ENCODE measurements around the gene PLCB1. TPM values are rescaled to one million over a fixed set of nuclear protein-coding genes. Genes with fewer than 3 reads are reported as not detected.
A peak's percentile ranks its signal among the peaks of the same experiment; 100 is the strongest.

The PLCB1 gene
- total and polyA plus RNA-seq, 2 donors (not counting 3 experiments of a cell fraction or from before 2014, with no cell fraction given) = 10.2 to 53.4 TPM

DNA sequence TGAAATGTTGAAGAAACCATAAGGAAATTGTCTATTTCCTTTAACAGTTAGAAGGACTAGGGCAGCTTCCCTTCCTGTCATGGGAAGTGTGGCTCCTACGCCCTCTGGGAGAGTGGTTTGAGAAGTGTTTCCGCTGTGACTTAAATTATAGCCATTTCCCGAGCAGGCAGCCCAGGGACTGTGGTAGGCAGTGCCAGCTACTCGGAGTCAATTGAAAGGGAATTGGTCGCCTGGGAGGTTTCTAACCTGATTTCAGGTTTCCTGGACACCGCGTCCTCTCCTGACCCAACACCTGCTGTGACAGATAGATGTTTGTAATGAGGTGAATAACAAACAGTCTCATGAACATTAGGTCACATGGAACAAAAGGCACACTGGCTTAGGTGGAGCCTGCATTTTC, 680.8 kb downstream of the PLCB1 start:
- CTCF ChIA-PET = interaction anchor here (0.8 to 3.0 kb wide), 8 partner anchors 10 to 595 kb away, joined by 3 to 24 read pairs (median 4); no protein-coding TSS in a partner anchor
- peaks cover 12% of the 10 kb centered on the region for H3K4me1 ChIP-seq (ENCODE audit: control insufficient read depth, extremely low read depth, insufficient read depth, low read length)
- no peak overlapping the region for H3K9ac ChIP-seq (replicated peaks; ENCODE audit: extremely low read depth, insufficient read depth, low read length)
- H3K79me2 ChIP-seq (ENCODE audit: control insufficient read depth, insufficient read depth, low read length) = no peaks in the 10 kb centered on the region
- H2AFZ ChIP-seq (ENCODE audit: low read depth, low read length) = peak overlapping the region; percentile 1
- dilution Hi-C loops (cut with MboI; ENCODE audit: extremely low pct_ligation_motif_present, low sequenced_read_pairs) (no loop called here), intact Hi-C loops (cut with micrococcal nuclease) (loop anchor here (2.0 kb wide), 1 partner anchor 42 kb away; no protein-coding TSS in a partner anchor)
- H3K4me2 ChIP-seq (ENCODE audit: insufficient read depth, low read length) = peak overlapping the region; percentile 14
- H4K20me1 ChIP-seq (replicated peaks; ENCODE audit: control insufficient read depth, extremely low read depth, insufficient read depth, low read length) = no peaks in the 10 kb centered on the region
- POLR2A ChIA-PET = no interaction called here
- H3K27ac ChIP-seq (ENCODE audit: insufficient read depth, low read depth, low read length) = peak overlapping the region; percentile 49
- no peak for TF ChIP-seq MYC (IDR thresholded peaks at IDR 0.05; ENCODE audit: low read depth, low read length)
- TF ChIP-seq, protein P1, sequence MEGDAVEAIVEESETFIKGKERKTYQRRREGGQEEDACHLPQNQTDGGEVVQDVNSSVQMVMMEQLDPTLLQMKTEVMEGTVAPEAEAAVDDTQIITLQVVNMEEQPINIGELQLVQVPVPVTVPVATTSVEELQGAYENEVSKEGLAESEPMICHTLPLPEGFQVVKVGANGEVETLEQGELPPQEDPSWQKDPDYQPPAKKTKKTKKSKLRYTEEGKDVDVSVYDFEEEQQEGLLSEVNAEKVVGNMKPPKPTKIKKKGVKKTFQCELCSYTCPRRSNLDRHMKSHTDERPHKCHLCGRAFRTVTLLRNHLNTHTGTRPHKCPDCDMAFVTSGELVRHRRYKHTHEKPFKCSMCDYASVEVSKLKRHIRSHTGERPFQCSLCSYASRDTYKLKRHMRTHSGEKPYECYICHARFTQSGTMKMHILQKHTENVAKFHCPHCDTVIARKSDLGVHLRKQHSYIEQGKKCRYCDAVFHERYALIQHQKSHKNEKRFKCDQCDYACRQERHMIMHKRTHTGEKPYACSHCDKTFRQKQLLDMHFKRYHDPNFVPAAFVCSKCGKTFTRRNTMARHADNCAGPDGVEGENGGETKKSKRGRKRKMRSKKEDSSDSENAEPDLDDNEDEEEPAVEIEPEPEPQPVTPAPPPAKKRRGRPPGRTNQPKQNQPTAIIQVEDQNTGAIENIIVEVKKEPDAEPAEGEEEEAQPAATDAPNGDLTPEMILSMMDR (IDR thresholded peaks at IDR 0.05; ENCODE audit: extremely low read depth in 1 of 2, insufficient read depth in 1 of 2, low read depth in 1 of 2, low read length in 2 of 2) = no peak
- TF ChIP-seq MAX (IDR thresholded peaks at IDR 0.05; ENCODE audit: insufficient read depth, insufficient read length) = no peak
- no peak for TF ChIP-seq JUN (IDR thresholded peaks at IDR 0.05; ENCODE audit: borderline replicate concordance, insufficient read depth, insufficient read length, low read depth)
- no peak for TF ChIP-seq EZH2 (IDR thresholded peaks at IDR 0.05; ENCODE audit: borderline replicate concordance, low read depth, low read length, severe bottlenecking)
- peak; percentile 43 for TF ChIP-seq POLR2AphosphoS5 (IDR thresholded peaks at IDR 0.05; ENCODE audit: insufficient read depth, low read depth, low read length)
- no TSS peak for BruUV-seq (replicated peaks)
- no peak overlapping the region for H3K4me3 ChIP-seq (replicated peaks in 1 of 3; ENCODE audit: insufficient read depth in 1 of 3, low read depth in 1 of 3, low read length in 3 of 3)
- FAIRE-seq = peak; percentile 82
- H3K9me1 ChIP-seq (replicated peaks; ENCODE audit: control insufficient read depth, extremely low read depth, insufficient read depth, low read length) = no peaks in the 10 kb centered on the region
- peak; percentile 86 for DNase-seq (ENCODE audit: low read depth, low spot score)
- no peaks in the 10 kb centered on the region for H3K9me3 ChIP-seq (replicated peaks; ENCODE audit: control insufficient read depth, insufficient read depth, low read length)
- H3K36me3 ChIP-seq (ENCODE audit: control insufficient read depth in 2 of 2, extremely low read depth in 1 of 2, insufficient read depth in 2 of 2, low read length in 2 of 2) = no peaks in the 10 kb centered on the region
- no peaks in the 10 kb centered on the region for H3K27me3 ChIP-seq (ENCODE audit: control insufficient read depth in 2 of 2, insufficient read depth in 2 of 2, low read length in 2 of 2)
